Endothelial cell (in vitro differentiated cells): ENCODE data around the gene KIAA1671. TPM values are rescaled to one million over a fixed set of nuclear protein-coding genes. Genes with fewer than 3 reads are reported as not detected.

Source experiments
- DNase-seq: peaks from one replicate; pipeline ENCODE4 v3.0.0; 2021; ENCODE audit warnings: low spot score
- H3K27ac Mint-ChIP-seq: one replicate; pipeline ENCODE4 v1.8.0; 2021; ENCODE audit warnings: mixed read lengths, inconsistent platforms; ENCODE audit not compliant: unreplicated experiment
- H3K27me3 Mint-ChIP-seq: one replicate; pipeline ENCODE4 v1.8.0; 2021; ENCODE audit warnings: mild to moderate bottlenecking, moderate library complexity, mixed read lengths, inconsistent platforms; ENCODE audit not compliant: unreplicated experiment
- H3K36me3 Mint-ChIP-seq: one replicate; pipeline ENCODE4 v1.8.0; 2021; ENCODE audit warnings: mild to moderate bottlenecking, low read depth, mixed read lengths, inconsistent platforms; ENCODE audit not compliant: unreplicated experiment
- H3K4me1 Mint-ChIP-seq: one replicate; pipeline ENCODE4 v1.8.0; 2021; ENCODE audit warnings: mild to moderate bottlenecking, mixed read lengths, inconsistent platforms; ENCODE audit not compliant: unreplicated experiment
- H3K4me3 Mint-ChIP-seq: one replicate; pipeline ENCODE4 v1.8.0; 2021; ENCODE audit warnings: mild to moderate bottlenecking, mixed read lengths, inconsistent platforms; ENCODE audit not compliant: unreplicated experiment
- H3K9me3 Mint-ChIP-seq: one replicate; pipeline ENCODE4 v1.8.0; 2021; ENCODE audit warnings: mixed read lengths, inconsistent platforms; ENCODE audit not compliant: unreplicated experiment
- total RNA-seq: library from RNA; stranded (reverse); fragmentation: NEBNext Ultra II Directional; extraction: Animal tissue kit (Norgen Biotek cat#: 25700); gene quantifications from one replicate; pipeline ENCODE4 v1.2.1, GENCODE V29; 2021; ENCODE audit not compliant: unreplicated experiment
- TF ChIP-seq, protein P1 (sequence below): fragments of 200-600 bp; sonication (generic); IDR thresholded peaks from one replicate; pipeline ENCODE4 v1.5.0; 2021; ENCODE audit warnings: antibody characterized with exemption; ENCODE audit not compliant: unreplicated experiment

The KIAA1671 gene
- total RNA-seq, 1 donor from 2014 or later = 92.1 TPM

DNA sequence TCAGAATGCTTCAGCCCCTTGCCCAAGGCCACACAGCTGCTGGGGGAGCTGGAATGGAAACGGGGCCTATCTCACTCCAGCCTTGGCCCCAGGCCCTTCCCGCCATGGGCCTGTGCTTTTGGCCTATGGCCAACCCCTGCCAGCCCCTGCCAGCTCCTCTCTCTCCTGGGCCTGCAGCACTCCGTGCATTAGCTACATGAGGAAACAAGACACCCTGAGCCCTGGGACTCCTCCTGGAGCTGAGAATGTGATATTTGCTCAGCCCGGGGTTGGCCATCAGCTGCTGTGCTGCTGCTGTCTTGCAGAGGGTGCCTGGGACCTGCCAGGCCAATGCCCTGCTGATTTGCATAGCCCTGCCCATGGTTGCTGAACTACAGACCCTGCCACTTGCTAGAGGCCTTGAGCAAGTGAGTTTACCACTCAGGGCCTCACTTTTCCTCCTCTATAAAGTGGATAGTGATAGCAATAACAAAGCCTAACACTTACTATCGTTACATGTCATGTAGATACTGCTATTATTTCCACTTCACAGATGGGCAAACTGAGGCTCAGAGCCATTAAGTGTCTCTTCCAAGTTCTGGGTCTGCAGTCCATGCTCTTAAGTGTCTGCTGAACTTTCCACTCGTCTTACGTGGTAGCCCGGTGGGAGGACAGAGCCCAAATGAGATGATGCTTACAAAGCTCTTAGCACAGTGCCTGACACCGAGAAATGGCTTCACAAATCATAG lies 99.6 kb downstream of the KIAA1671 start:
- peaks cover 3% of the 10 kb centered on the region for H3K4me1 Mint-ChIP-seq
- no peak overlapping the region for H3K27ac Mint-ChIP-seq
- TF ChIP-seq, protein P1, sequence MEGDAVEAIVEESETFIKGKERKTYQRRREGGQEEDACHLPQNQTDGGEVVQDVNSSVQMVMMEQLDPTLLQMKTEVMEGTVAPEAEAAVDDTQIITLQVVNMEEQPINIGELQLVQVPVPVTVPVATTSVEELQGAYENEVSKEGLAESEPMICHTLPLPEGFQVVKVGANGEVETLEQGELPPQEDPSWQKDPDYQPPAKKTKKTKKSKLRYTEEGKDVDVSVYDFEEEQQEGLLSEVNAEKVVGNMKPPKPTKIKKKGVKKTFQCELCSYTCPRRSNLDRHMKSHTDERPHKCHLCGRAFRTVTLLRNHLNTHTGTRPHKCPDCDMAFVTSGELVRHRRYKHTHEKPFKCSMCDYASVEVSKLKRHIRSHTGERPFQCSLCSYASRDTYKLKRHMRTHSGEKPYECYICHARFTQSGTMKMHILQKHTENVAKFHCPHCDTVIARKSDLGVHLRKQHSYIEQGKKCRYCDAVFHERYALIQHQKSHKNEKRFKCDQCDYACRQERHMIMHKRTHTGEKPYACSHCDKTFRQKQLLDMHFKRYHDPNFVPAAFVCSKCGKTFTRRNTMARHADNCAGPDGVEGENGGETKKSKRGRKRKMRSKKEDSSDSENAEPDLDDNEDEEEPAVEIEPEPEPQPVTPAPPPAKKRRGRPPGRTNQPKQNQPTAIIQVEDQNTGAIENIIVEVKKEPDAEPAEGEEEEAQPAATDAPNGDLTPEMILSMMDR = no peak
- no peaks in the 10 kb centered on the region for H3K9me3 Mint-ChIP-seq
- no peak overlapping the region for H3K4me3 Mint-ChIP-seq
- peaks cover 31% of the 10 kb centered on the region for H3K36me3 Mint-ChIP-seq
- peaks cover 6% of the 10 kb centered on the region for H3K27me3 Mint-ChIP-seq
- DNase-seq = no peak

DNA sequence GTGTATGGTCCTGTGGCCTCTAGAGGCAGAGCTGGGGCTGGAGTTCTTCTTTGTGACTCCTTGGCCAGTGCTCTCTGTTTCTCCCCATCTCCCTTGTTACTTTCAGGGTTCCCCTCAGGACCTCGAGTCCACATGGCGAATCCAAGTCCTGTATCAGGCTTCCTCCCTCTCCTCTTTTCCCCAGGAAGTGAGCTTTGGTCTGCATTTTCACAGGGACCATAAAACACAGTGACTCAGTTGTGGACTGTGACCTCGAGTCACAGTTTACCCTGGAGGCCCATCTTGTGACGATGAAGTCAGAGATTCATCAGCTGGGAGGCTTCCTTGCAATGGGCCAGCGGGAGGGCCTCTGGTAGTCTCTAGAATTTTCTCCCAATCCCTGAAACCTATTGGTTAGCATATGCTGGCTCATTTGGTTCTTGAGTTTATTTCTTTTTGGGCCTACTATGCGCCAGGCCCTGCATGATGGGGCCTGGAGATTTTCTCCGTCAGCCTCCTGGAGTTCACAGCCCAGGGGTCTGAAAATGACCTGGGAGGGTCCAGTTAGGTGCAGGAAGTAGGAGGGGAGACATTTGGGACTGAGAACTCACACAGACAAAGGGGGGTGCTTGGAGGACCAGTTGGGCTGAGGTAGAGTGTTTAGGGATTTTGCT lies 100.8 kb downstream of the KIAA1671 start:
- DNase-seq = no peak
- Mint-ChIP-seq H3K4me3 (no peak overlapping the region), H3K27ac (no peak overlapping the region), H3K9me3 (no peaks in the 10 kb centered on the region), H3K36me3 (peaks cover 31% of the 10 kb centered on the region), H3K4me1 (peaks cover 3% of the 10 kb centered on the region), H3K27me3 (peaks cover 2% of the 10 kb centered on the region)
- TF ChIP-seq, protein P1 = no peak

DNA sequence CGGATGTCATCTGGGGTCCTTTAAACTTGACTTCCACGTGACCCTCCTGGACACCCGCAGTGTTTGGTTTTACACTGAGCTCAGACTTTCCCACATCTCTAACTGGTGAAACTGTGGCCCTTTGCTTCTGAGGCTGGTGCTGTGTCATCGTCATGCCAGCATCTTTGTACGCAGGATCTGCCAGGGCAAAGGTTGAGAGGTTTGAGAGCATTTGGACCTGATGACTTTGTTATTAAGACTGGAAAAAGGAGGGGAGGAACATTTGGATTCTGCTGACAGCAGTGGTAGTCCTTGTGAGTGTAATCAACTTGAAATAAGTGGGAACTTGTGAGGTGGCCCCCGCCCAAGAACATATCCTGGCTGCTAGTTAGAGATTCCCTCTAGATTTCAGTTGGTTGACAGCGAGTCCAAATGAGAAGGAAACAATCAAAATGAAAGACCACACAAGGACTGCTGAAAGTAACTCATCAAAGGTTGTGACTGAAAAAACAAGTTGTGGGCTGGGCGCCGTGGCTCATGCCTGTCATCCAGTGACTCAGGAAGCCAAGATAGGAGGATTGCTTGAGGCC lies 102.5 kb downstream of the KIAA1671 start:
- no peak for DNase-seq
- TF ChIP-seq, protein P1 = no peak
- peak overlapping the region; percentile 9 for H3K27ac Mint-ChIP-seq
- H3K36me3 Mint-ChIP-seq = peaks cover 23% of the 10 kb centered on the region
- no peak overlapping the region for H3K4me3 Mint-ChIP-seq
- peaks cover 2% of the 10 kb centered on the region for H3K27me3 Mint-ChIP-seq
- H3K9me3 Mint-ChIP-seq = no peaks in the 10 kb centered on the region
- peaks cover 3% of the 10 kb centered on the region for H3K4me1 Mint-ChIP-seq

DNA sequence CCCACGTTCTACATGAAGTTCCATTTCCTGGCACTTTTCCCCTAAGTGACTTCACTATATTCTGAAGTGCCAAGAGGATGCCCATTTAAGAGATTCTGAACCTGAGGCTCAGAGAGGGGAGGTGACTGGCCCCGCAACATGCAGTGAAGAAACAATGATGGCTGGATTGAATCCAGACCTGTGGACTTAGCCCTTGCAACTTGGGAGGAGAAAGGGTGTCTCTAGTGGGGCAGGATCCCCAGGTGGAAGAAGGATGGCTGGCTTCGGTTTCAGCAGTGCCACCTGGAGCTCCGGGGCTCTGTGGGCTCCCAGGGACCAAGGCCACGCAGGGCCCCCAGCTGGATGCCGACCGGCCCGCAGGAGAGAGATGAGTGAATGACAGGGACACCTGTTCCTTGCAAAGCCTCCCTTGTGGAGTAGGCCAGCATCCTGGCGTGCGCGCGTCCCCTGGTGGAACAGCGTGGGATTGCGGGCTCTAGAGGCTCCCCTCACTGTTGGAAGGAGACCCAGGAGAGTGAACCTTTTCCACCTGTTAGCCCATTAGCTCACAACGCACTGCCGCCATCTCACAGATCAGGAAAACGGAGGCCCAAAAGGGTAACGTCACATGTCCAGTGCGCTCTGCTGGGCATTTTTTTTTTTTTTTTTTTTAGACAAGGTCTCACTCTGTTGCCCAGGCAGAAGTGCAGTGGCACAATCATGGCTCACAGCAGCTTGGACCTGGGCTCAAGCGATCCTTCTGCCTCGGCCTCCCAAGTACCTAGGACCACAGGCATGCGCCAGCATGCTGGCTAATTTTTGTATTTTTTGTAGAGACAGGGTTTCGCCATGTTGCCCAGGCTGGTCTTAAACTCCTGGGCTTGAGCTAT lies 104.7 kb downstream of the KIAA1671 start:
- no peak overlapping the region for H3K4me3 Mint-ChIP-seq
- H3K4me1 Mint-ChIP-seq = peaks cover 19% of the 10 kb centered on the region
- no peaks in the 10 kb centered on the region for H3K9me3 Mint-ChIP-seq
- peaks cover 4% of the 10 kb centered on the region for H3K27me3 Mint-ChIP-seq
- no peak overlapping the region for H3K27ac Mint-ChIP-seq
- H3K36me3 Mint-ChIP-seq = peaks cover 7% of the 10 kb centered on the region
- DNase-seq = peak; percentile 89
- TF ChIP-seq, protein P1 = peak; percentile 75
